H9 (cell line): ENCODE results near the gene ARMH3. TPM values are rescaled to one million over a fixed set of nuclear protein-coding genes. Genes with fewer than 3 reads are reported as not detected.

ENCODE experiments used
- DNase-seq: peaks from one replicate; pipeline ENCODE4 v3.0.0-alpha.2; 2017
- H2AFZ ChIP-seq: one replicate; pipeline ENCODE4 v1.6.1; 2013; ENCODE audit warnings: mild to moderate bottlenecking, low read length, control low read depth, moderate library complexity
- H2AK5ac ChIP-seq: 2 replicates; pipeline ENCODE4 v1.6.1; 2013; ENCODE audit warnings: low read length, control low read depth, mixed read lengths; ENCODE audit not compliant: insufficient read length
- H2BK120ac ChIP-seq: one replicate; pipeline ENCODE4 v1.6.1; 2013; ENCODE audit warnings: low read depth, mild to moderate bottlenecking, low read length, control low read depth, inconsistent platforms; ENCODE audit not compliant: poor library complexity, severe bottlenecking
- H2BK12ac ChIP-seq: 2 replicates; pipeline ENCODE4 v1.6.1; 2013; ENCODE audit warnings: low read length, control low read depth, mixed read lengths, low read depth; ENCODE audit not compliant: insufficient read length
- H2BK15ac ChIP-seq: 2 replicates; pipeline ENCODE4 v1.6.1; 2013; ENCODE audit warnings: low read depth, low read length, control low read depth
- H2BK20ac ChIP-seq: one replicate; pipeline ENCODE4 v1.6.1; 2013; ENCODE audit warnings: low read depth, mild to moderate bottlenecking, low read length, control low read depth, inconsistent platforms; ENCODE audit not compliant: poor library complexity, severe bottlenecking
- H2BK5ac ChIP-seq: 2 replicates; pipeline ENCODE4 v1.6.1; 2013; ENCODE audit warnings: low read length, control low read depth, mixed read lengths; ENCODE audit not compliant: insufficient read length
- H3K14ac ChIP-seq: 2 replicates; pipeline ENCODE4 v1.6.1; 2013; ENCODE audit warnings: low read length, control low read depth; ENCODE audit not compliant: insufficient read depth
- H3K18ac ChIP-seq: 2 replicates; pipeline ENCODE4 v1.6.1; 2013; ENCODE audit warnings: low read depth, mild to moderate bottlenecking, mixed read lengths, low read length, control low read depth; ENCODE audit not compliant: insufficient read length
- H3K23ac ChIP-seq: 2 replicates; pipeline ENCODE4 v1.6.1; 2013; ENCODE audit warnings: low read length, control low read depth, mixed read lengths, low read depth; ENCODE audit not compliant: insufficient read length
- H3K23me2 ChIP-seq: 2 replicates; pipeline ENCODE4 v1.6.1; 2013; ENCODE audit warnings: low read depth, mild to moderate bottlenecking, mixed read lengths, low read length, control low read depth; ENCODE audit not compliant: insufficient read length, poor library complexity, severe bottlenecking
- H3K27ac ChIP-seq: 2 replicates; pipeline ENCODE4 v1.5.1; 2013; ENCODE audit warnings: low read length, control low read depth, mixed read lengths, low read depth; ENCODE audit not compliant: insufficient read length
- H3K27me3 ChIP-seq: 2 replicates; pipeline ENCODE4 v1.6.1; 2013; ENCODE audit warnings: low read length, control low read depth, inconsistent platforms; ENCODE audit not compliant: insufficient read depth
- H3K4ac ChIP-seq: 2 replicates; pipeline ENCODE4 v1.6.1; 2013; ENCODE audit warnings: low read depth, mild to moderate bottlenecking, control low read depth, inconsistent platforms, low read length, moderate library complexity
- H3K4me1 ChIP-seq: 2 replicates; pipeline ENCODE4 v1.6.1; 2013; ENCODE audit warnings: low read length, control low read depth, inconsistent platforms; ENCODE audit not compliant: insufficient read depth
- H3K4me2 ChIP-seq: 2 replicates; pipeline ENCODE4 v1.6.1; 2013; ENCODE audit warnings: low read length, control low read depth, mixed read lengths; ENCODE audit not compliant: insufficient read length, insufficient read depth
- H3K56ac ChIP-seq: 2 replicates; pipeline ENCODE4 v1.6.1; 2013; ENCODE audit warnings: low read depth, mild to moderate bottlenecking, mixed read lengths, low read length, control low read depth; ENCODE audit not compliant: insufficient read length
- H3K79me1 ChIP-seq: 2 replicates; pipeline ENCODE4 v1.6.1; 2013; ENCODE audit warnings: low read depth, mild to moderate bottlenecking, moderate library complexity, low read length, control low read depth, inconsistent platforms; ENCODE audit not compliant: insufficient read depth, poor library complexity, severe bottlenecking
- H3K79me2 ChIP-seq: 2 replicates; pipeline ENCODE4 v1.6.1; 2013; ENCODE audit warnings: low read length, control low read depth, inconsistent platforms; ENCODE audit not compliant: insufficient read depth
- H3K9ac ChIP-seq: 2 replicates; pipeline ENCODE4 v1.6.1; 2013; ENCODE audit warnings: low read length, control low read depth, mixed read lengths; ENCODE audit not compliant: insufficient read length; ENCODE audit errors: extremely low read depth
- H3K9me3 ChIP-seq: one replicate; pipeline ENCODE4 v1.6.1; 2013; ENCODE audit warnings: low read depth, low read length, inconsistent platforms; ENCODE audit not compliant: control insufficient read depth
- H3T11ph ChIP-seq: one replicate; pipeline ENCODE4 v1.6.1; 2013; ENCODE audit warnings: mild to moderate bottlenecking, low read length, control low read depth, inconsistent platforms
- H4K20me1 ChIP-seq: one replicate; pipeline ENCODE4 v1.6.1; 2013; ENCODE audit not compliant: control insufficient read depth, insufficient read length, insufficient read depth
- H4K5ac ChIP-seq: 2 replicates; pipeline ENCODE4 v1.6.1; 2013; ENCODE audit warnings: low read depth, mild to moderate bottlenecking, mixed read lengths, low read length, control low read depth; ENCODE audit not compliant: insufficient read length
- H4K8ac ChIP-seq: replicated peaks from 2 replicates; pipeline ENCODE4 v1.6.1; 2013; ENCODE audit warnings: low read length, control low read depth, mixed read lengths, low read depth; ENCODE audit not compliant: insufficient read length
- H4K91ac ChIP-seq: 2 replicates; pipeline ENCODE4 v1.6.1; 2013; ENCODE audit warnings: low read depth, mild to moderate bottlenecking, moderate library complexity, mixed read lengths, low read length, control low read depth; ENCODE audit not compliant: insufficient read length
- H3K27ac Mint-ChIP-seq, 3 experiments: 2 replicates in 2 of 3; 3 replicates in 1 of 3; pipeline ENCODE4 v1.8.0; 2020 to 2021; ENCODE audit warnings: mixed read lengths in 3 of 3, mild to moderate bottlenecking in 1 of 3, moderate library complexity in 1 of 3
- H3K27me3 Mint-ChIP-seq: 2 replicates; pipeline ENCODE4 v1.8.0; 2021; ENCODE audit warnings: low read depth, mild to moderate bottlenecking, moderate library complexity, mixed read lengths
- H3K36me3 Mint-ChIP-seq, 3 experiments: 2 replicates in 2 of 3; 3 replicates in 1 of 3; pipeline ENCODE4 v1.8.0; 2020 to 2021; ENCODE audit warnings: low read depth in 3 of 3, mixed read lengths in 3 of 3; ENCODE audit not compliant: insufficient read depth in 1 of 3
- H3K4me1 Mint-ChIP-seq, 2 experiments: 2 replicates each; pipeline ENCODE4 v1.8.0; 2020; ENCODE audit warnings: mixed read lengths in 2 of 2
- H3K4me3 Mint-ChIP-seq, 2 experiments: 2 replicates in 1 of 2; 3 replicates in 1 of 2; pipeline ENCODE4 v1.8.0; 2020 to 2021; ENCODE audit warnings: mild to moderate bottlenecking in 2 of 2, mixed read lengths in 2 of 2, moderate library complexity in 1 of 2
- H3K9me3 Mint-ChIP-seq, 2 experiments: 2 replicates in 1 of 2; 3 replicates in 1 of 2; pipeline ENCODE4 v1.8.0; 2020; ENCODE audit warnings: mild to moderate bottlenecking in 2 of 2, mixed read lengths in 2 of 2, moderate library complexity in 1 of 2
- WGBS: extraction: QIAGEN DNeasy Blood & Tissue Kit; methylation state at CpG from one replicate; pipeline ENCODE4 v1.1.7; 2013; ENCODE audit warnings: missing lambda C conversion rate, low lambda C conversion rate, mixed read lengths; ENCODE audit not compliant: insufficient read length; ENCODE audit errors: extremely low coverage; 5-methylcytosine and 5-hydroxymethylcytosine counted together
- total RNA-seq: library from RNA; stranded (reverse); gene quantifications from 2 replicates; pipeline ENCODE4 v1.2.1, GENCODE V29; 2021
- TF ChIP-seq, protein P1 (sequence below): fragments of 200-600 bp; sonication (generic); conservative IDR thresholded peaks from 3 replicates; pipeline ENCODE4 v1.8.0; 2021; ENCODE audit warnings: antibody characterized with exemption, mild to moderate bottlenecking

The ARMH3 gene
- total RNA-seq, 1 experiment from 2014 or later, result 20.4 TPM

- Histone ChIP-seq H2BK120ac (no peak overlapping the region), H3K79me2 (no peaks in the 10 kb centered on the region), H3K18ac (no peak overlapping the region), H3K27me3 (no peaks in the 10 kb centered on the region), H4K8ac (no peak overlapping the region), H3K56ac (no peak overlapping the region), H2AFZ (no peak overlapping the region), H3K4ac (no peak overlapping the region), H3K27ac (no peak overlapping the region), H2BK20ac (no peak overlapping the region), H4K91ac (no peak overlapping the region), H2BK15ac (no peak overlapping the region), H3K4me2 (no peak overlapping the region), H3K4me1 (no peaks in the 10 kb centered on the region), H3K14ac (no peak overlapping the region), H2BK12ac (no peak overlapping the region), H3K79me1 (no peaks in the 10 kb centered on the region), H3K9me3 (no peaks in the 10 kb centered on the region), H3T11ph (no peak overlapping the region), H3K23ac (no peak overlapping the region), H3K9ac (no peak overlapping the region), H2BK5ac (no peak overlapping the region), H4K5ac (no peak overlapping the region), H3K23me2 (no peaks in the 10 kb centered on the region), H2AK5ac (no peak overlapping the region), H4K20me1 (no peaks in the 10 kb centered on the region)
- no peaks in the 10 kb centered on the region for H3K27me3 Mint-ChIP-seq
- no peak for DNase-seq
- no peak overlapping the region for H3K27ac Mint-ChIP-seq
- no CpG with 5 or more reads among the region's 3 CpGs for WGBS
- no peaks in the 10 kb centered on the region for H3K36me3 Mint-ChIP-seq
- no peak overlapping the region for H3K4me3 Mint-ChIP-seq
- H3K9me3 Mint-ChIP-seq, result no peaks in the 10 kb centered on the region
- TF ChIP-seq, protein P1, sequence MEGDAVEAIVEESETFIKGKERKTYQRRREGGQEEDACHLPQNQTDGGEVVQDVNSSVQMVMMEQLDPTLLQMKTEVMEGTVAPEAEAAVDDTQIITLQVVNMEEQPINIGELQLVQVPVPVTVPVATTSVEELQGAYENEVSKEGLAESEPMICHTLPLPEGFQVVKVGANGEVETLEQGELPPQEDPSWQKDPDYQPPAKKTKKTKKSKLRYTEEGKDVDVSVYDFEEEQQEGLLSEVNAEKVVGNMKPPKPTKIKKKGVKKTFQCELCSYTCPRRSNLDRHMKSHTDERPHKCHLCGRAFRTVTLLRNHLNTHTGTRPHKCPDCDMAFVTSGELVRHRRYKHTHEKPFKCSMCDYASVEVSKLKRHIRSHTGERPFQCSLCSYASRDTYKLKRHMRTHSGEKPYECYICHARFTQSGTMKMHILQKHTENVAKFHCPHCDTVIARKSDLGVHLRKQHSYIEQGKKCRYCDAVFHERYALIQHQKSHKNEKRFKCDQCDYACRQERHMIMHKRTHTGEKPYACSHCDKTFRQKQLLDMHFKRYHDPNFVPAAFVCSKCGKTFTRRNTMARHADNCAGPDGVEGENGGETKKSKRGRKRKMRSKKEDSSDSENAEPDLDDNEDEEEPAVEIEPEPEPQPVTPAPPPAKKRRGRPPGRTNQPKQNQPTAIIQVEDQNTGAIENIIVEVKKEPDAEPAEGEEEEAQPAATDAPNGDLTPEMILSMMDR, result no peak
- H3K4me1 Mint-ChIP-seq, result peaks cover 7 to 14% of the 10 kb centered on the region in 2 experiments
These were observed 161.2 kb downstream of the ARMH3 start for GRCh38 chr10:101894742-101895141.
